ENCODE results near the gene ABCA10. TPM values are rescaled to one million over a fixed set of nuclear protein-coding genes. Genes with fewer than 3 reads are reported as not detected.

Gene ABCA10
- total RNA-seq, 1 donor from 2014 or later, result 0.50 TPM

DNA sequence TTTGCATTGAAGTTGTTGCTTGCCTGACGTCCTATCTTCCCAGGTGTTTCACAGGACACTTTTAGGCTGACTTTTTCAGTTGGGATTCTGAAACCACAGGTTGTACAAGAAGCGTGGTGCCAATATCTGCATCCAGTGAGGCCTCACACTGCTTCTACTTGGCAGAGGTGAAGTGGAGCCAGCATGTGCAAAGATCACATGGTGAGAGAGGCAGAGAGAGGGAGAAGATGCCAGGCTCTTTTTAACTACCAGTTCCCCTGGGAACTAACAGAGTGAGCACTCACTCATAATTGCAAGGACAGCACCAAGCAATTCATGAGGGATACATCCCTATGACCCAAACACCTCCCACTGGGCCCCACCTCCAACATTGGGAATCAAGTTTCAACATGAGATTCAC, 81.2 kb downstream of the ABCA10 start:
- H3K4me3 Mint-ChIP-seq (ENCODE audit: unreplicated experiment), result no peak overlapping the region

DNA sequence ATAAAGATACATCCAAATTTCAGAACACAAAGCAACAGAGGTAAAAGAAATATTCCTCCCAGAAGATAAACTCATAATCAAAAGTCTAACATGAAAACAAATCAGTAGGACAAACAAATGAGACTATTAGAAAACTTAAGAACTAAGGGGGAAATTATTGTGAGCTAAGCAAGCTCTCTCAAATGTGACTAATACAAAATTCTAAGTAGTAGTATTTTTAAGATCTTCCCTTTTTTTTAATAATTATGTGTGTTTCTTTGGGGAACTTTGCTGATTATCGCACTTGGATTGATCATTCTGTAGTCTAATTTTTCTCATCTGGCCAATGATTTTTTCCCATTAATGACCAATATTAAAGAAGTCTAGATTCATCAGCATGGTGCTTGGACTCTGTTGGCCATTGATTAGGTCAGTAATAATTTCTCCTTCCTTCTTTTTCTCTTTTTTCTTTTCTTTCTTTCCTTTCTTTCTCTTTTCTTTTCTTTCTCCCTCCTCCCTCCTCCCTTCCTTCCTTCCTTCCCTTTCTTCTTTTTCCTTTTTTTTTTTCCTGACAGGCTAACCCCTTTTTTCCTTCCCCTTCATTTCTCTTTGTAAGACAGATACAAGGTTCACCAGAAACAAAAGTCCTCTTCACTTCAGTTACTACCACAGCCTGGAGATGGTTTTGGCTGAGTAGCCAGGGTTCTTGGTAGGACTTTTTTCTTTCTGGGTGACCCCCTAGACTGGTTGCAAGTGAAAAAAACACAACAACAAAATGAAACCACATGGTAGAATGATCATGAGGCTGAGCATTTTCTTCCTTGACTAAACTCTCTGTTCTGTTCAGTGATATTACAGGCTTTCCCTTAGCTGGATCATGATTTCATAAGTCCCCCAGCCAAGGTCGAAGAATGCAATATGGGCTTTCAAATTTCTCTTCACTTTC, 84.0 kb downstream of the ABCA10 start:
- Mint-ChIP-seq H3K9me3 (ENCODE audit: low read depth) (no peaks in the 10 kb centered on the region), H3K4me3 (ENCODE audit: unreplicated experiment) (no peak overlapping the region), H3K27me3 (ENCODE audit: low read depth) (no peaks in the 10 kb centered on the region), H3K4me1 (ENCODE audit: low read depth) (peaks cover 13% of the 10 kb centered on the region), H3K36me3 (ENCODE audit: low read depth) (no peaks in the 10 kb centered on the region), H3K27ac (ENCODE audit: unreplicated experiment) (no peak overlapping the region)
- TF ChIP-seq, protein P1, sequence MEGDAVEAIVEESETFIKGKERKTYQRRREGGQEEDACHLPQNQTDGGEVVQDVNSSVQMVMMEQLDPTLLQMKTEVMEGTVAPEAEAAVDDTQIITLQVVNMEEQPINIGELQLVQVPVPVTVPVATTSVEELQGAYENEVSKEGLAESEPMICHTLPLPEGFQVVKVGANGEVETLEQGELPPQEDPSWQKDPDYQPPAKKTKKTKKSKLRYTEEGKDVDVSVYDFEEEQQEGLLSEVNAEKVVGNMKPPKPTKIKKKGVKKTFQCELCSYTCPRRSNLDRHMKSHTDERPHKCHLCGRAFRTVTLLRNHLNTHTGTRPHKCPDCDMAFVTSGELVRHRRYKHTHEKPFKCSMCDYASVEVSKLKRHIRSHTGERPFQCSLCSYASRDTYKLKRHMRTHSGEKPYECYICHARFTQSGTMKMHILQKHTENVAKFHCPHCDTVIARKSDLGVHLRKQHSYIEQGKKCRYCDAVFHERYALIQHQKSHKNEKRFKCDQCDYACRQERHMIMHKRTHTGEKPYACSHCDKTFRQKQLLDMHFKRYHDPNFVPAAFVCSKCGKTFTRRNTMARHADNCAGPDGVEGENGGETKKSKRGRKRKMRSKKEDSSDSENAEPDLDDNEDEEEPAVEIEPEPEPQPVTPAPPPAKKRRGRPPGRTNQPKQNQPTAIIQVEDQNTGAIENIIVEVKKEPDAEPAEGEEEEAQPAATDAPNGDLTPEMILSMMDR (IDR thresholded peaks at IDR 0.05), result no peak
- no peak for DNase-seq (ENCODE audit: low spot score)

More for the DNA sequence above, 81.2 kb downstream of the ABCA10 start:
- DNase-seq (ENCODE audit: low spot score), result no peak
- Mint-ChIP-seq H3K9me3 (ENCODE audit: low read depth) (peaks cover 3% of the 10 kb centered on the region), H3K36me3 (ENCODE audit: low read depth) (peaks cover 3% of the 10 kb centered on the region), H3K27me3 (ENCODE audit: low read depth) (no peaks in the 10 kb centered on the region), H3K4me1 (ENCODE audit: low read depth) (peaks cover 3% of the 10 kb centered on the region), H3K27ac (ENCODE audit: unreplicated experiment) (no peak overlapping the region)
- TF ChIP-seq, protein P1 (IDR thresholded peaks at IDR 0.05), result no peak

DNA sequence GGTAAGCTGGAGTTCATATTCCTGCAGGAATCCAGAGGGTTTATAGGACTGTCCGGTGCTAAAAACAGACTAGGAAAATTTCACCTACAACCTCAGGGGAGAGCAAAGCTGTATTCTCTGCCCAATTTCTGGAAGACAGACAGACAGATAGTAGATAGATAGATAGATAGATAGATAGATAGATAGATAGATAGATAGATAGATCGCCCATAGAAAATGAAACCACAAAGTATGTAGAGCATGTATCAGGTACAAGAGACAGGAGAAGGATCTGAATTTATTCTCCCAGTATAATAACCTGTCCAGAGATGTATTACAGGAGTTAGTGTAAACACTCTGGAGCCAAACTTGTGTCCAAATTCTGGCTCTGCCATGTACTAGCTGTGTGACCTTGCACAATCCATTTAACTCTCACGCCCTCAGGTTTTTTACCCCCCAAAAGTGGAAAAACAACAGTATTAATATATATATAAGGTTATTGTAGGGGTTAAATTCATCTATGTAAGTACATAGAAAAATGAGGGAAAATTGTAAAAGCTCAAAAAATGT, 84.9 kb downstream of the ABCA10 start:
- Mint-ChIP-seq H3K27me3 (ENCODE audit: low read depth) (no peaks in the 10 kb centered on the region), H3K36me3 (ENCODE audit: low read depth) (no peaks in the 10 kb centered on the region)
- TF ChIP-seq, protein P1 (IDR thresholded peaks at IDR 0.05), result no peak

DNA sequence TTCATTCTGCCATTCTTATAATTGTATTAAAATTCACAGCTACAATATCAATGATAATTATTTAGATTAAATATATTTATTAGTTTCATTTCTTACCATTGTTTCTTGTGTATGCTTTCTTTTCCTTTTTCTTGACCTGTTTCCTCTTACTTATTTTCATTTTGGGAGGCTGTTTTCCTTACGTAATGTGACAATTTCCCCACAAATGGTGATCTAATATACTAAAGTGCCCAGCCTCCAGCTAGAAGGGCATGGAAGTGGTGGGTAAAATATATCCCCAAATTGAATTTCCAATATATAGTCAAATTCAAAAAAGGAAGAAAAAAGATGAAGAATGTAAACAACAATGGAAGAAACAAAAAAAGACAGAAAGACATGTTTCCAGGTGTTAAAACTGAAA, 85.5 kb downstream of the ABCA10 start:
- Mint-ChIP-seq H3K27ac (ENCODE audit: unreplicated experiment) (no peak overlapping the region), H3K9me3 (ENCODE audit: low read depth) (no peaks in the 10 kb centered on the region), H3K4me1 (ENCODE audit: low read depth) (peaks cover 13% of the 10 kb centered on the region), H3K4me3 (ENCODE audit: unreplicated experiment) (no peak overlapping the region), H3K27me3 (ENCODE audit: low read depth) (no peaks in the 10 kb centered on the region), H3K36me3 (ENCODE audit: low read depth) (no peaks in the 10 kb centered on the region)
- TF ChIP-seq, protein P1 (IDR thresholded peaks at IDR 0.05), result no peak
- no peak for DNase-seq (ENCODE audit: low spot score)

More for the DNA sequence above, 84.9 kb downstream of the ABCA10 start:
- peaks cover 13% of the 10 kb centered on the region for H3K4me1 Mint-ChIP-seq (ENCODE audit: low read depth)
- no peak overlapping the region for H3K27ac Mint-ChIP-seq (ENCODE audit: unreplicated experiment)
- H3K4me3 Mint-ChIP-seq (ENCODE audit: unreplicated experiment), result no peak overlapping the region
- no peak for DNase-seq (ENCODE audit: low spot score)
- H3K9me3 Mint-ChIP-seq (ENCODE audit: low read depth), result no peaks in the 10 kb centered on the region

DNA sequence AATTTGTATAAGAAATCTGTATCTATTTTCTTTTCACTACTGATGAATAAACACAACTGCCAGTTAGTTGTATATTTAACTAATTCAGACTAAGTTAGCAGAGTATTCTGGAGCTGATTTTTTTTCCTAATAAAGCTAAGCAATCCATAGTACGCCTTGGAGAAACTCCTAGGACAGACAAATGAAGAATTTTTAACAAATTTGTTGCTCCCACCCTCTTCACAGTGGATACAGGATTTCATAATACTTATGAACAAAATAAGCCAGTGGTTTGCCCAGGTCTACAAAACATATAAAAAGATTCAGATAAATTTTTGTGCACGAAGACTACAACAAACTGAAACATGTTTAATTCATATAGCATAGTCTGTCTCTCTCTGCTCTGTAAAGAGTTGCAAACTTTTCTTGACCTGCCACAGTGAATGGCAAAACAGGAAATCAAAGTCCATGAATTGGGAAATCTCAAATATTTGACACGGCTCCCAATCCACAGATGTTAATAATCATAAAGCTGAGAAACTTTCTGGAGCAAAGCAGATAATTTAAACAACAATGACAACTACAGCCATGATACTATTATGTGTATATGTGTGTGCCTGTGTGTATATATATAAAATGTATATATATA, 86.3 kb downstream of the ABCA10 start:
- peaks cover 13% of the 10 kb centered on the region for H3K4me1 Mint-ChIP-seq (ENCODE audit: low read depth)

More for the DNA sequence above, 86.3 kb downstream of the ABCA10 start:
- no peaks in the 10 kb centered on the region for H3K27me3 Mint-ChIP-seq (ENCODE audit: low read depth)
- TF ChIP-seq, protein P1 (IDR thresholded peaks at IDR 0.05), result no peak
- no peak for DNase-seq (ENCODE audit: low spot score)
- H3K27ac Mint-ChIP-seq (ENCODE audit: unreplicated experiment), result no peak overlapping the region
- H3K36me3 Mint-ChIP-seq (ENCODE audit: low read depth), result no peaks in the 10 kb centered on the region
- H3K4me3 Mint-ChIP-seq (ENCODE audit: unreplicated experiment), result no peak overlapping the region
- peaks cover under 1% of the 10 kb centered on the region for H3K9me3 Mint-ChIP-seq (ENCODE audit: low read depth)

Data from chondrocyte (in vitro differentiated cells).